GM19455 (cell line): ENCODE results near the gene TOR1AIP1.
"Not testable (repeated sequence)": the region's sequence is repeated elsewhere in the genome, so short reads cannot be mapped to it uniquely, and the experiment has no call there.

Source experiments
- ATAC-seq: cut with Tn5 transposase; IDR thresholded peaks from one replicate; pipeline ENCODE4 v1.9.1; 2021; ENCODE audit not compliant: unreplicated experiment

The TOR1AIP1 gene

DNA sequence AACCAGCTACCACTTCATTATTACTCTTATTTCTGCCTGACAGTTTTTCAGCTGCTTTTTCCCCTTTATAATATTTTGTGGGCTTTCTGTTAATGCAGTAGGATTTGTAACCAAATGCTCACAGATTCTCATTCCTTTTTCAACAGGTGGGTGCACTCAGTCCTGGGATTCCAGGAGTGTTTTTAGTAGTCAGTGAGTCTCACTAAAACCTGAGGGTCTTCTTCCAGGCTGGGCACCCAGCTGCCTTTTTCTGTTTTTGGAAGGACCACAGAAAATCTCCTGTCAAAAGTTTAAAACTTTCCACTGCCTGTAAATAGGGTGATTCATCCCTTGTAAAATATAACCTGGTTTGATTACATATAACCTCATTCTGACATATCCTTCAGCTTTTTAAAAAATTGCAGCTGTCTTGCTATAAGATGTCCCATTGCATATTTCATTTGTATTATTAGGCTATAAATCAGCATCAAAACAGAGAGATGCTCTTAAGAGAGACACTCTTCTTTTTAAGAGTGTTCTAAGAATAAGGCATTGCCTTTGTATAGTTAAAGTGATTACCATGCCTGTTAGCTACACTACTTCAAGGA, 55.7 kb downstream of the TOR1AIP1 start:
- ATAC-seq: no peak

DNA sequence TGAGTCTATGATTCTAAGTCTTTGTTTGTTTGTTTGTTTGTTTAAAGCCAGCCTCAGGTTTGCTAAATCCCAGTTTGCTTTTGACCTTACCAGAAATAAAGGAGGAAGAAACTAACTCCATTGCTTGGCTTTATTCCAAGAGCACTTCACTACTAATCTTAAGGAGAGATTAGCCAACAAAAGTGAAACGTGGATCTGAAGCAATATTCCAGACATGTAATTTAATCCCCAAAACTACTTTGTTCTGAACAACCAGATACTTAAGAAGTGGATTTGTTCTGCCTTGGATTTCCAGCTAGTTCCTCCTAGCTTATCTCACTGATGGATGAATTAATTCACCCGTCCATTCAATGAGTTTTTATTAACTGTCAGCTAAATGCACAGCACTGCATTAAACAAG, 56.7 kb downstream of the TOR1AIP1 start:
- no peak for ATAC-seq

DNA sequence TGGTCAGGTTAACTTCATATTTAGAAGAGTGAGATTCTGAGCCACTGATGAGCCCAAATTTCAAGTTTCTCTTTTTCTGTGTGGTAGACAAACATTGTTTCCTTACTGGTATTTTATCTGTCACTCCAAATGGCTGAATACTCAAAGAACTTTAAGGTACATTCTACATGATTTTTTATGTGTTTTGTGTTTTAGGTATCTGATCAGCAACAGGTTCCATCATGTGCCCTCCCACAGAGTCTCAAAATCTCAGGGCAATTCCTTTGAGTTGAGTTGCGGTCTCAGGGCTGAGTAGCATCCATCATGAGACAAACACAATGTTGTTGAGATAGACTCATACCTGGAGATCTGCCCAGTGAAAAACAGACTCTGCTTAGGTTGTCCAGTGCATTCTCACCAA, 57.9 kb downstream of the TOR1AIP1 start:
- ATAC-seq: no peak

DNA sequence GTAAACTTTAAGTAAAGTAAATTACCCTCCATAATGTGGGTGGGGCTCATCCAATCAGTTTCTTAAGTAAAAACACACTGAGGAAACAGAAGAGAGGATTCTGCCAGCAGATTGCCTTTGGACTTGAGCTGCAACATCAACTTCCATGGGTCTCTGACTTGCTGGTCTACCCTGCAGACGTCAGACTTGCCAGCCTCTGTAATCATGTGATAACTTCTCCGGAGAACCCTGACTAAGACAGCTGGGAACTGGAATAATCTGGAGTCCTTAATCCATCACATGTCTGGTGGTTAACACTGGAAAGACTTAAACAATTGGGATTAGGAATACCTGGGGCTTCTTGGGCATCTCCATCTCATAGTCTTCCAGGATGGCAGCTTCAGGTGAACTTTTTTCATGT, 59.4 kb downstream of the TOR1AIP1 start:
- no peak for ATAC-seq

- no peak for ATAC-seq
These were observed 68.6 kb downstream of the TOR1AIP1 start for GRCh38 chr1:179950651-179951050.

- no peak for ATAC-seq
These were observed 69.5 kb downstream of the TOR1AIP1 start for GRCh38 chr1:179951383-179952144.

GRCh38 chr1:179952186-179952585, 70.1 kb downstream of the TOR1AIP1 start:
- ATAC-seq: no peak

GRCh38 chr1:179953974-179954492, 71.9 kb downstream of the TOR1AIP1 start:
- ATAC-seq: peak; percentile 26

DNA sequence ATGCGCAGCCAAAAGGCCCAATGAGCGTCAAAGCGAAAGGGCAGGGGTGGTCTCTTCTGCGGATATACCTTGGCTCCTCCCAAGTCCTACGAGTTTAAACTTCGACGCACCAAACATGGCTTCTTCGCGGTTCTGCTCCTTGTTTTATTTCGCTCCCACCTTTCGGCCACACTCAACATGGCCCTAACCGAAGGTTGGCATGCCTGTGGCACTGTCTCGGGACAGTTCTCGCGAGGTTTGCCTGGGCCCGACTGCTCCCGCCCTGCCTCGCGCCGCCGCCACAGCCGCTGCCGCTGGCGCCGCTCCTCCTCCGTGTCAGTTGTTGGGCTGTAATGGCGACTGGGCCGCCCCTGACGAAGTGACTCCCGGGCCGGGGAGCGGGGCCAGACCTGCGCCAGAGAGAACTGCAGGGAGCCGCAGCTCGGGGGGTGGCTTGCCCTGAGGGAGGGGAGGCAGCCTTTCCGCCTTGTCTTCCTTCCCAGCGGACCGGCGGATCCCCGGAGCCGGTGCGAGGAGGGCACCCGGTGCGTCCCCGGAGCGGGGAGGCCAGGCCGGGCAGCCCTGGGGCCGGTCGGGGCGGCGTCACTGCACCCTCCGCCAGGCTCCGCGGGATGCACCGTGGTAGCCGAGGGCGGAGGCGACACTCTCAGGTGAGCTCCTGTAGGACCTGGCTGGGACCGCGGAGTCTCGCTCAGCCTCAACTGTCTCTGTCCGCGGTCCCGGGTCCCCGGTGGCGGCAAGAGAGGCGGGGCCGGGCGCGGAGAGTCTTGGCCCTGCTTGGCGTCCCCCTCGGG, 72.6 kb downstream of the TOR1AIP1 start, which contains the start of gene CEP350:
CEP350 (plus strand) TSS at position 318 of the 794 bp plus-strand sequence. CDS start 31,372 bp downstream, outside the sequence.
- peak; percentile 93 for ATAC-seq

GRCh38 chr1:179955287-179955680, 73.2 kb downstream of the TOR1AIP1 start:
- no peak for ATAC-seq

- ATAC-seq: no peak
These were observed 73.6 kb downstream of the TOR1AIP1 start for GRCh38 chr1:179955731-179956130.

- ATAC-seq: no peak
These were observed 76.3 kb downstream of the TOR1AIP1 start for GRCh38 chr1:179958359-179958758.

DNA sequence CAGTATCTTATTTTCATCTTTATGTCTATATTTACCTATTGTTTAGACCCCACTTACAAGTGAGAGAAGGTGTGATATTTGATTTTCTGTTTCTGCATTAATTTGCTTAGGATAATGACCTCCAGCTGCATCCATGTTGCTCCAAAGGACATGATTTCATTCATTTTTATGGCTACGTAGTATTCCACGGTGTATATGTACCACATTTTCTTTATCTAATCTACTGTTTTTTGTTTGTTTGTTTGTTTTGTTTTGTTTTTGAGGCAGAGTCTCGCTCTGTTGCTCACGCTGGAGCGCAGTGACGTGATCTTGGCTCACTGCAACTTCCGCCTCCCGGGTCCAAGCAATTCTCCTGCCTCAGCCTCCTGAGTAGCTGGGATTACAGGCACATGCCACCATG, 80.1 kb downstream of the TOR1AIP1 start:
- ATAC-seq: not testable (repeated sequence)

DNA sequence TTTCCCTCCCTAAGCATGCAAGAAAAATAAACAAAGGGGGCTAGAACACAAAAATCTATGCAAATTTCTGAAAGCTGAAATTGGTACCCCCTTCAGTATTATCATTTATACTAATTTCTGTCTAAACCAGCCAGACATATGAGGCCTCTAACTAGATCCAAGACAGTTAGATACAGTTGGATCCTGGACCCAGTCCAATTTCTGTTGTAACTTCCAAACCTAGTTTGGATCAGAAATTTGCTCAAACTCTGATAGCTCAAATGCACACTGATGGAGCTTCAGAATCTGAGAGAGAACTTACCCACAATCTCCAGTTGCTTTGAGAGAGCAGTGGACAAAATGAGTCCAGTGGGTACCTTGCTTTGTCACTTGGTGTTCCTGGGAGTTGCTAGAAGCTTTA, 84.5 kb downstream of the TOR1AIP1 start:
- ATAC-seq: no peak

- no peak for ATAC-seq
These were observed 86.4 kb downstream of the TOR1AIP1 start for GRCh38 chr1:179968284-179968993.

DNA sequence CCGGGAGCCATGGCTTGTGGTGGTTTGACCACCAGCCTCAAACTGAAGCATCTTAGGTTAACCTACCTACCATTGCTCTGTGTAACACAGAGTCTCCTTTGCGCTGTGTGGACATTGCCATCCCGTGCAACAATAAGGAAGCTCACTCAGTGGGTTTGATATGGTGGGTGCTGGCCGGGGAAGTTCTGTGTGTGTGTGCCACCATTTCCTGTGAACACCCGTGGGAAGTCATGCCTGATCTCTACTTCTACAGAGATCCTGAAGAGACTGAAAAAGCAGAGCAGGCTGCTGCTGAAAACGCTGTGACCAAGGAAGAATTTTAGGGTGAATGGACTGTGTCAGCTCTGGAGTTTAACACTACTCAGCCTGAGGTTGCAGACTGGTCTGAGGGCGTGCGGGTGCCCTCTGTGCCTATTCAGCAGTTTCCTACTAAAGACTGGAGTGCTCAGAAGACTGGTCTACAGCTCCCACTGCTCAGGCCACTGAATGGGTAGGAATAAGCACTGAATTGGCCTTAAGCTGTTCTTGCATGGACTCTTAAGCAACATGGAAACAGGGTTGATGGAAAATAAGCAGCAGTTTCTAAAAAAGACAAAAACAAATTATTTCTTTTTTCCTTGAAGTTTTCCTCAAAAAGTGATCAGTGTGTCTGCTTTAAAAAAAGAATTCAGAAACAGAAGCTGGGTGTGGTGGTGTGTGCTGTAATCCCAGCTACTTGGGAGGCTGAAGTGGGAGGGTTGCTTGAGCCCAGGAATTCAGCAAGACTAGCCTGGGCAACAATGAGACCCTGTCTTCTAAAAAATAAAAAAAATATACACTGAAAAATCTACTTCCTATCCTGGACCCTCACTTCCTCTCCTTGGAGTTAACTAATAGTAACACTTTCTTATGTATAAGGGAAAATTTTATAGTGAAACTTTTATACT, 87.2 kb downstream of the TOR1AIP1 start:
- ATAC-seq: no peak
